ENCODE measurements around the gene LDLRAD4.

LDLRAD4 gene

GRCh38 chr18:13625355-13625754 lies 406.8 kb downstream of the LDLRAD4 start:
- TF ChIP-seq, protein P1, sequence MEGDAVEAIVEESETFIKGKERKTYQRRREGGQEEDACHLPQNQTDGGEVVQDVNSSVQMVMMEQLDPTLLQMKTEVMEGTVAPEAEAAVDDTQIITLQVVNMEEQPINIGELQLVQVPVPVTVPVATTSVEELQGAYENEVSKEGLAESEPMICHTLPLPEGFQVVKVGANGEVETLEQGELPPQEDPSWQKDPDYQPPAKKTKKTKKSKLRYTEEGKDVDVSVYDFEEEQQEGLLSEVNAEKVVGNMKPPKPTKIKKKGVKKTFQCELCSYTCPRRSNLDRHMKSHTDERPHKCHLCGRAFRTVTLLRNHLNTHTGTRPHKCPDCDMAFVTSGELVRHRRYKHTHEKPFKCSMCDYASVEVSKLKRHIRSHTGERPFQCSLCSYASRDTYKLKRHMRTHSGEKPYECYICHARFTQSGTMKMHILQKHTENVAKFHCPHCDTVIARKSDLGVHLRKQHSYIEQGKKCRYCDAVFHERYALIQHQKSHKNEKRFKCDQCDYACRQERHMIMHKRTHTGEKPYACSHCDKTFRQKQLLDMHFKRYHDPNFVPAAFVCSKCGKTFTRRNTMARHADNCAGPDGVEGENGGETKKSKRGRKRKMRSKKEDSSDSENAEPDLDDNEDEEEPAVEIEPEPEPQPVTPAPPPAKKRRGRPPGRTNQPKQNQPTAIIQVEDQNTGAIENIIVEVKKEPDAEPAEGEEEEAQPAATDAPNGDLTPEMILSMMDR (IDR thresholded peaks at IDR 0.05; ENCODE audit: low read depth, low read length): no peak
- DNase-seq (ENCODE audit: low read depth in 2 of 2): no peak
- no peak overlapping the region for H3K4me3 ChIP-seq (replicated peaks in 1 of 2; ENCODE audit: low read depth in 2 of 2, low read length in 2 of 2)

DNA sequence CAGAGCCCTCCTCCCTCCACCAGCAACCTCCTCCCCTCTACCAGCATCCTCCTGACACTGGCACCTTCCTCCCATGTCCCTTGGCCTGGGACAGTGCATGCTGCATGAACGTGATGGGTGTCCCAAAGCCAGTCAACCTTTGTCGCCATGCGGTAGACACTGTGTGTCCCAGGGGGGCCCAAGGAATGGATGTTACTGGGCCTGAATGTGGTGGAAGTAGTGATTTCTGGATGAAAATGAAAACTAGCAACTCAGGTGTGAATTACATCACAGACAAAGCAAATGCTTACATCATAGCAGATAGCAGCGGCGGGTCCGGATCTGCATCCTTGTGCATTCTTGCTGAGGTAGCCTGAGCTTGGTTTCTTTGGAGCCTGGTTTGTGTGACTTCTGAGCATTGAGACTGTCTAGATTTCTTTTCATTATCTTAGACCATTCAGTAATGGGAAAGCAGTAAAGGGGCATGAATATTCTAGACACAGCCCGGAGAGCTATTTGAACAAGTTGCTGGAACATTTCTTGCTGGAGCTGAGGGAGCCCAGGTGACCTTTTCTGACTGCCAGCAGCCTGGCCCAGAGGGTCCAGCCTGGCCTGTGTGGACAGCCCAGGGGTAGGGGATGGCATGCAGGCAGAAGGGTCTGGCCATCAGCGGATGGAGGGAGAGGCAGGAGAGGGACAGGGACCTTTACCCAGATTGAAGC lies 407.4 kb downstream of the LDLRAD4 start:
- H3K4me3 ChIP-seq (replicated peaks in 1 of 2; ENCODE audit: low read depth in 2 of 2, low read length in 2 of 2): no peak overlapping the region
- no peak for DNase-seq (ENCODE audit: low read depth in 2 of 2)
- TF ChIP-seq, protein P1 (IDR thresholded peaks at IDR 0.05; ENCODE audit: low read depth, low read length): no peak

GRCh38 chr18:13626544-13626908 lies 408.0 kb downstream of the LDLRAD4 start:
- no peak for DNase-seq (ENCODE audit: low read depth in 2 of 2)
- TF ChIP-seq, protein P1 (IDR thresholded peaks at IDR 0.05; ENCODE audit: low read depth, low read length): no peak
- H3K4me3 ChIP-seq (replicated peaks in 1 of 2; ENCODE audit: low read depth in 2 of 2, low read length in 2 of 2): no peak overlapping the region

GRCh38 chr18:13627639-13628038 lies 409.1 kb downstream of the LDLRAD4 start:
- TF ChIP-seq, protein P1 (IDR thresholded peaks at IDR 0.05; ENCODE audit: low read depth, low read length): no peak
- no peak for DNase-seq (ENCODE audit: low read depth in 2 of 2)
- H3K4me3 ChIP-seq (replicated peaks in 1 of 2; ENCODE audit: low read depth in 2 of 2, low read length in 2 of 2): no peak overlapping the region

GRCh38 chr18:13628211-13628610 lies 409.7 kb downstream of the LDLRAD4 start:
- no peak for DNase-seq (ENCODE audit: low read depth in 2 of 2)
- TF ChIP-seq, protein P1 (IDR thresholded peaks at IDR 0.05; ENCODE audit: low read depth, low read length): no peak

GRCh38 chr18:13629841-13630715 lies 411.5 kb downstream of the LDLRAD4 start:
- H3K4me3 ChIP-seq (replicated peaks in 1 of 2; ENCODE audit: low read depth in 2 of 2, low read length in 2 of 2): no peak overlapping the region
- DNase-seq (ENCODE audit: low read depth in 2 of 2): peak; percentile 65 to 66
- TF ChIP-seq, protein P1 (IDR thresholded peaks at IDR 0.05; ENCODE audit: low read depth, low read length): peak; percentile 63

More at GRCh38 chr18:13628211-13628610, 409.7 kb downstream of the LDLRAD4 start:
- no peak overlapping the region for H3K4me3 ChIP-seq (replicated peaks in 1 of 2; ENCODE audit: low read depth in 2 of 2, low read length in 2 of 2)
